Measurements from ENCODE around the gene RAP2B. TPM values are rescaled to one million over a fixed set of nuclear protein-coding genes. Genes with fewer than 3 reads are reported as not detected.

Gene RAP2B
- total RNA-seq, 1 donor from 2014 or later = 2.7 TPM

DNA sequence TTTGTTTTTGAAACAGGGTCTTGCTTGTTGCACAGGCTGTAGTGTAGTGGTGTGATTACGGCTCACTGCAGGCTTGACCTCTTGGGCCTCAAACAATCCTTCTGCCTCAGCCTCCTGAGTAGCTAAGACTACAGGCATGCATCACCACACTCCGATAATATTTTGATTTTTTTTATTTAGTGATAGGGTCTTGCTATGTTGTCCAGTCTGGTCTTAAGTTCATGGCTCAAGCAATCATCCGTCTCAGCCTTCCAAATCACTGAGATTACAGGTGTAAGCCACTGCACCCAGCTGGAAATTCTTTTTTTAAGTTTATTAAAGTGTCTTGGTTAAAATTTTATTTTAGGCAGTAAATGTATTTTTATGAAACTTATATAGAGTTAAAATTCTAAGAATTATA is 32.2 kb upstream of the RAP2B start:
- Histone ChIP-seq H3K36me3 (no peaks in the 10 kb centered on the region), H3K4me1 (no peaks in the 10 kb centered on the region), H3K9me3 (replicated peaks) (peaks cover 8% of the 10 kb centered on the region), H3K27me3 (ENCODE audit: low read depth) (no peaks in the 10 kb centered on the region), H3K27ac (replicated peaks) (no peak overlapping the region), H3K4me3 (no peak overlapping the region)
- DNase-seq = no peak
- intact Hi-C loops (cut with micrococcal nuclease) = no loop called here
- TF ChIP-seq, protein P1, sequence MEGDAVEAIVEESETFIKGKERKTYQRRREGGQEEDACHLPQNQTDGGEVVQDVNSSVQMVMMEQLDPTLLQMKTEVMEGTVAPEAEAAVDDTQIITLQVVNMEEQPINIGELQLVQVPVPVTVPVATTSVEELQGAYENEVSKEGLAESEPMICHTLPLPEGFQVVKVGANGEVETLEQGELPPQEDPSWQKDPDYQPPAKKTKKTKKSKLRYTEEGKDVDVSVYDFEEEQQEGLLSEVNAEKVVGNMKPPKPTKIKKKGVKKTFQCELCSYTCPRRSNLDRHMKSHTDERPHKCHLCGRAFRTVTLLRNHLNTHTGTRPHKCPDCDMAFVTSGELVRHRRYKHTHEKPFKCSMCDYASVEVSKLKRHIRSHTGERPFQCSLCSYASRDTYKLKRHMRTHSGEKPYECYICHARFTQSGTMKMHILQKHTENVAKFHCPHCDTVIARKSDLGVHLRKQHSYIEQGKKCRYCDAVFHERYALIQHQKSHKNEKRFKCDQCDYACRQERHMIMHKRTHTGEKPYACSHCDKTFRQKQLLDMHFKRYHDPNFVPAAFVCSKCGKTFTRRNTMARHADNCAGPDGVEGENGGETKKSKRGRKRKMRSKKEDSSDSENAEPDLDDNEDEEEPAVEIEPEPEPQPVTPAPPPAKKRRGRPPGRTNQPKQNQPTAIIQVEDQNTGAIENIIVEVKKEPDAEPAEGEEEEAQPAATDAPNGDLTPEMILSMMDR (IDR thresholded peaks at IDR 0.05; ENCODE audit: borderline replicate concordance) = no peak

DNA sequence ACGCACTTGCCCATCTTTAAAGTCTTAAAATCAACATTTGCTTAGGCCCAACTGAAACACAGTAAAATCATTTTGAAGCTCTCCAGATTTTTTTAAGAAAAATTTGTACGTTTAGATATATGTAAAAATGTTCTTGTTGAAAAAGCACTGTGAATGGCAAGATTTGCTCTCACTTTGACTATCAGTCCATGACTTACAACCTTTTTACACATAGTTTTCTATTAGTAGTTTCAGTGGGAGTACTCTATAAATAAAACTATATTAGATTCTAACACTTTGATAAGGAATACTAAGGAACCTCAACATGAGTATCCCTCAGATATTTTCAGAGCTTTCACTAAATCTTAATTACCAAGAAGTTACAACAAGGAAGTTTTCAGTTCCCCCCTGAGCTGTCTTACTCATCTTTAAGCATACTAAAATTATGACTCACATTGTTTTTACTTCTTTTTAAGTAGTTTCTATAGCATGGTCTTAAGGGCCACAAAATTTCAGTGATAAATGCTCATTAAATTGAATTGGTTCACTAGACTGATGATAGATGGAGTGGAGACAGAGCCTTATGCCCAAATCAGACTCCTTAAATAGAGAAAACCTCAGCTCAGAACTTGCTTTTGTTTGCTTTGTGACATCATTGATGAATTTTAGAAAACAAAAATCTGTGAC is 31.6 kb upstream of the RAP2B start:
- Histone ChIP-seq H3K4me1 (no peaks in the 10 kb centered on the region), H3K27ac (replicated peaks) (no peak overlapping the region), H3K9me3 (replicated peaks) (peaks cover 3% of the 10 kb centered on the region), H3K36me3 (no peaks in the 10 kb centered on the region), H3K4me3 (no peak overlapping the region), H3K27me3 (ENCODE audit: low read depth) (no peaks in the 10 kb centered on the region)
- no peak for DNase-seq
- intact Hi-C loops (cut with micrococcal nuclease) = no loop called here
- TF ChIP-seq, protein P1 (IDR thresholded peaks at IDR 0.05; ENCODE audit: borderline replicate concordance) = no peak

DNA sequence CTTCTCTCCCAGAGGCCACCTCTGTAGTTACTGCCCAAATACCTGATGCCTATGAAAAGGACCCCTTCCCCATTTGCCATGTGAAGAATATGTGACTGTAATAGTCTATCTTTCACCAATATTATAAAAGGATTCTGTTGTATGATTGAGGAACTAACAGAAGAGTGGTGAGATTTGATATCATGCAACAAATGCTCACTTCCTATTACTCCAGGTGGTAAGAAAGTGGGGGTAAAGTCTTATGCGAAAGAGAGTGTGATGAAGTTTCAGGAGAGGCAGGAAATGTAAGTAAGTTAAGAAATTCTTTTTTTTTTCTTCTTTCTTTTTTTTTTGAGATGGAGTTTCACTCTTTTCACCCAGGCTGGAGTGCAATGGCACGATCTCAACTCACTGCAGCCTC is 24.4 kb upstream of the RAP2B start:
- TF ChIP-seq, protein P1 (IDR thresholded peaks at IDR 0.05; ENCODE audit: borderline replicate concordance) = no peak
- Histone ChIP-seq H3K4me3 (no peak overlapping the region), H3K9me3 (replicated peaks) (no peaks in the 10 kb centered on the region), H3K36me3 (no peaks in the 10 kb centered on the region), H3K4me1 (no peaks in the 10 kb centered on the region), H3K27me3 (ENCODE audit: low read depth) (no peaks in the 10 kb centered on the region), H3K27ac (replicated peaks) (no peak overlapping the region)
- intact Hi-C loops (cut with micrococcal nuclease) = no loop called here
- no peak for DNase-seq

DNA sequence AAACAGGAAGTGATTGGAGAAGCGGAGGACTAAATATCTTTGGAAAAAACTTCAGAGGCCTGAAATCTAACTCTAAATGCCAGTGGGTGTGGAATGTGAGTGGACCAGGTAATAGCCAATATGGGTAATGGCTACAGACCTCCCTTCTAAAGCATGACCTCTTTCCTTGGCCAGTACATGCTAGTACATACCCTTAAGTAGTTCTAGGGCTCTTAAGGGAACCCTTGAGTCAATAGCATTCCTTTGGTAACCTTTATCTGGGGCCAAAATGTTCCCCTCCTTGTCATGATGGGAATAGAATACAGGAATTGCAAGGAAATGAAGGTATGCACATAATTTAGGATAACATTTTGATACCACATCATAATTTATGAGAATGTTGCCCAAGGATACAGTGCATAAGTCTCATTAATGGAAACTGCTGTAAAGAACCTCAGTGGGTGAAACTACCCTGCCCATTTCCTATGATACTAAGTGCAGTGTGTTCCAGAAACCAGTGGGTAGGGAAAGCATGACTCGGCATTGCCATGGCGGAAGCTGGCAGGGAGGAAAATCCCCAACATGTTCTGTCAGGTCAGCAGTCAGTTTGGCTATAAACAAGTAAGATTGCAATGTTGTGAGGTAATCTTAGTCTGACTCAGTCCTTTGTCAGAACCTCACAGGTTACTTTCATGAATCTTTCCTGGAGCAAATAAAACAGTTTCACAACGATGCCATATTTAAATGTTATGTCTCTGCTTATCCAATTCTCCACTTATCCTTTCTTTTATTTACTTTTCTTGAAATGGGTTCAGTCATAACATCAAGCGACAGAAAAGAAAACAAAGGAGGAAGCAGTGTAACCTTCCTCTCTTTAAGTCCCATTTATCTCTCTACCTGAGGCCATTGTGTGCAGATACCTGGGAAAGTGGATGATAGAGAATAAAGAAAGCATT is 23.5 kb upstream of the RAP2B start:
- intact Hi-C loops (cut with micrococcal nuclease) = no loop called here

DNA sequence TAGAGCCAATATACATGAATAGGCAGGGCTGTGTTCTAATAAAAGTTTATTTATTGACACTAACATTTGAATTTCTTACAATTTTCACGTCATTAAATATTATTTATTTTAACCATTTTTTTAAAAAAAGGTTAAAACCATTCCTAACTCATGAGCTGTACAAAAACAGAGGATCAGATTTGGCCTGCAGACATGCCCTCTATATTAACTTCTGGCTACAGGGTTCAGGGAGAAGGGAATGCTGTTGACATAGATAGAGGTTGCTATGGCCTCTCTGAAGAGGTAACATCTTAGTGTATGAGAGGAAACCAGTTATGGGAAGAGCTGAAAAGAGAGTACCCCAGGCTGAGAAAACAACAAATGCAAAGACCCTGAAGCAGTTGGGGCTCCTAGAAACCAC is 19.1 kb upstream of the RAP2B start:
- H3K4me1 ChIP-seq = no peaks in the 10 kb centered on the region
- H3K27ac ChIP-seq (replicated peaks) = no peak overlapping the region
- H3K27me3 ChIP-seq (ENCODE audit: low read depth) = no peaks in the 10 kb centered on the region
- H3K36me3 ChIP-seq = no peaks in the 10 kb centered on the region
- H3K9me3 ChIP-seq (replicated peaks) = no peaks in the 10 kb centered on the region
- TF ChIP-seq, protein P1 (IDR thresholded peaks at IDR 0.05; ENCODE audit: borderline replicate concordance) = no peak
- no peak for DNase-seq
- intact Hi-C loops (cut with micrococcal nuclease) = no loop called here
- no peak overlapping the region for H3K4me3 ChIP-seq

More for the DNA sequence above, 23.5 kb upstream of the RAP2B start:
- Histone ChIP-seq H3K9me3 (replicated peaks) (no peaks in the 10 kb centered on the region), H3K4me3 (no peak overlapping the region), H3K27me3 (ENCODE audit: low read depth) (no peaks in the 10 kb centered on the region), H3K4me1 (no peaks in the 10 kb centered on the region), H3K27ac (replicated peaks) (no peak overlapping the region), H3K36me3 (no peaks in the 10 kb centered on the region)
- TF ChIP-seq, protein P1 (IDR thresholded peaks at IDR 0.05; ENCODE audit: borderline replicate concordance) = no peak
- no peak for DNase-seq

Data from left ventricle myocardium inferior (tissue), 1 donor.